Inflammatory macrophage (primary cell): ENCODE results near the gene GTF3C2.

Source experiments
- DNase-seq, 2 donors: peaks; one replicate each; pipeline ENCODE4 v3.0.0-alpha.2; 2020 to 2022
- total RNA-seq, 18 experiments: gene quantifications; one replicate each; lab custom pipeline; 2026; ENCODE audit warnings: mixed read lengths in 6 of 18, inconsistent platforms in 2 of 18; lab: John Stamatoyannopoulos, UW

Gene GTF3C2
- 21.0 to 93.0 (median 69.9) reads per million in 18 experiments for total RNA-seq

GRCh38 chr2:27356382-27357181, at the start of gene GTF3C2:
GTF3C2 (minus strand) TSS chr2:27356764; CDS start chr2:27343554, 13,210 bp downstream.
- DNase-seq = peak; percentile 97 to 98

GRCh38 chr2:27400348-27401135, 44.0 kb upstream of the GTF3C2 start:
- no peak for DNase-seq

DNA sequence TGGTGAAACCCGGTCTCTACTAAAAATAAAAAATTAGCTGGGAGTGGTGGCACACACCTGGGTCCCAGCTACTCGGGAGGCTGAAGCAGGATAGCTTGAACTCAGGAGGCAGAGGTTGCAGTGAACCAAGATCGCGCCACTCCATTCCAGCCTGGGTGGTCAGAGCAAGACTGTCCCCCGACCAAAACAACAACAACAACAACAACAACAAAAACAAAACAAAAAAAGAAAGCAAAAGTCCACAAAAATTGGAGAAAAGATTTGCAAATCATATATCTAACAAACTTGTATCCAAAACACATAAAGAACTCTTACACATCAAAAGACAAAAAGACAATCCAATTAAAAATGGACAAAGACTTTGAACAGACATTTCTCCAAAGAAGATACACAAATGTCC, 42.4 kb upstream of the GTF3C2 start:
- DNase-seq = no peak

GRCh38 chr2:27393225-27393624, 36.7 kb upstream of the GTF3C2 start:
- no peak for DNase-seq

GRCh38 chr2:27390822-27391679, 34.5 kb upstream of the GTF3C2 start:
- DNase-seq = no peak

GRCh38 chr2:27381577-27382181, 25.1 kb upstream of the GTF3C2 start:
- DNase-seq = no peak

DNA sequence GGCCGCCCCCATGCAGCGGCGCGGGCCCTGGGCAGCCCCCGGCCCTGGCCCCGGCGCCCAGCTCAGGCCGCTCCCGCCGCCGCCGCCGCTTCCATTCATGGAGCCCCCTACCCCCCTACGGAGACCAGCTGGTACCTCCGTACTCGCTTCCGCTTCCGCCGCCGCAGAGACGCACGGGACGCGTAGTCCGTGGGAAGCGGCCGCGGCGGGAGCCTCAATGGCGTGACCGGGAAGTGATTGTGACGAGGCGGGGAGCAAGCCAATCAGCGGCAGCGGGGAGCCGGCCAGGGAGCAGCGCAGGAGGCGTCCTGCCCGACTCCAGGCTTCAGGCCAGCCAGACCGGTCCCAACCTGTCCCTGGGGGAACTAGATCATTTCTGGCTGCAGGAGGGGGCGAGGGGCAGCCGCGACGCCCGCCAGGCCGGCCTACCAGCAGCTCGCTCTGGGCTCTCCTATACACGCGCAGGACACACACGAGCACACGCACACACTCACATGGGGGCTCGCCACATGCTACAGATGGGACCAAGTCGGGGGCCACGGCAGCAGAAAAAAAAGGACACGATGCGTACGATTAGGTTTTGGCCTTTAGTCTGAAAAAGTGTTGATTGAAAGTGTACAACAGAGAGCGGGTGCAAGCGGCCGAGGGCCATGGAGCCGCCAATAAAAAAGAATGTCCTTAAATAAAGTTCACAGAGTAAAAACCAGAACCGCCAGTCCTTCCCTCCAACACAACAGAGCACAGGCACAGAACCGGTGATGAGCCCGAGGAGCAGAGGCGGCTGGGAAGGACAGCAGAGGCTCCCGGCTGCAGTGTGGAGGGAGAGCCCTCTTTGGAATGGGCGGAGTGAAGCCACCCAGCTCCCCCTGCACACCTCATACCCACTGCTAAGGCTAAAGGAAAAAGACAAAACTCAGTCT, 24.3 kb upstream of the GTF3C2 start, which contains the start of gene ZNF513:
ZNF513 (minus strand) TSS at position 109 of the 920 bp plus-strand sequence. CDS start 208 bp downstream, outside the sequence.
- peak; percentile 96 to 98 for DNase-seq

- peak; percentile 23 to 70 for DNase-seq
These were observed 23.5 kb upstream of the GTF3C2 start for GRCh38 chr2:27379836-27380625.

DNA sequence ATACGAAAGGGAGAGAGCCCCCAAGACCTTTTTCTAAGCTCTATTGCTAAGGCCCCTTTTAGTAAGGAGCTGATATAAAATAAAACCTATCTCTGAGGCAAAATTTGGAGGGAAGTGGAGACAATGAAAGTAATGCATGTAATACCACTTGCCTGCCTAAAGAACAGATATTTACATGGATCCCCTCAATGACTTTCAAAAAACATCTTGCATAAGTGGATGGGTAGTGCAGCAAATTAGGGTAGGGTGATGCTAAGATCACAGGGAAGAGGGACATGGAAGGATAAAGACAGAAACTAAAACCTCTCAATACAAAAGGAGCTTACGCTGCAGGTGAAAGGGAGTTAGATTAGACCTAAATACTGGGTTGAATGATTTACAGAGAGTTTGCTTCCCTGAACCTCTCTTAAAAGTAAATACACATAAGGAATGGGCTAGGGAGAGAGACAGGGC, 22.8 kb upstream of the GTF3C2 start:
- DNase-seq = no peak

DNA sequence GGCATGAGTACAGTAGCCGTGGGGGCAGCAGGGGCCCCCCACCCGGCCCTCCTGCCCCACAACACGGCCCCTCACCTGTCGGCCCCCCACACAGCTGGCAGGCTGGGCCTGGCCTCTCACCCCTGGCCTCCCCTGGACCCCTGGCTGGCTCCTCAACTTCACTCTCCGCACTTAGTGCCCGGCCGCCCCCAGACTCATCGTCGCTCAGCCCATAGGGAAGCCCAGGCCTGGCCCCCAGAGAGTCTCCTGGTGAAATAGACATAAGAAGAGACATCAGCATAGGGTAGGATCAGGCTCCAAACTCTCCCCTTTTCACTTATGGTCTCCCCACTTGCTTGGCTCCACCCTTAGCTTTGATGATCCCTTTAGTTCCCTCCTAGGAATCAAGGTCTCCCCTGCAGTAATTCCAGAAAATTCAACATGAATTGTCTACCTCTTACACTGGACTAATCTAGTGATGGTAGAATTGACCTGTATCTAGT, 22.3 kb upstream of the GTF3C2 start:
- no peak for DNase-seq

GRCh38 chr2:27378096-27378808, 21.7 kb upstream of the GTF3C2 start:
- no peak for DNase-seq

DNA sequence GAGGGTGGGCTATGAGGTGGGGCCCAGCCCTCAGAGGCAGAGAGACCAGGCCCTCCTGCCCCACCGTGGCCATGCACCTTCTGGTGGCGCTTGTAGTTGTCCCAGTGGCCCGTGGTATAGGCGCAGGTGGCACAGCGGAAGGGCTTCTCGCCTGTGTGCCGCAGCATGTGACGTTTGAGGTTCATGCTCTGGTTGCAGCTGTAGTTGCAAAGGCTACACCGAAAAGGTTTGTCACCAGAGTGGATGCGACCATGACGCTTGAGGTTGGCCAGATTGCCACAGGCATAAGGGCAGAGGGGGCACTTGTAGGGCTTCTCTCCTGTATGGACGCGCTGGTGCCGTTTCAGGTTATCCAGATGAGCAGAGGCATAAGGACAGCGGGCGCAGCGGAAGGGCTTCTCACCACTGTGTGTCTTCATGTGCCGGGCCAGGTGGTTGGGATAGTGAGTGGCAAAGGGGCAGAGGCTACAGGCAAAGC, 21.1 kb upstream of the GTF3C2 start:
- DNase-seq = no peak

GRCh38 chr2:27376866-27377617, 20.5 kb upstream of the GTF3C2 start:
- no peak for DNase-seq

DNA sequence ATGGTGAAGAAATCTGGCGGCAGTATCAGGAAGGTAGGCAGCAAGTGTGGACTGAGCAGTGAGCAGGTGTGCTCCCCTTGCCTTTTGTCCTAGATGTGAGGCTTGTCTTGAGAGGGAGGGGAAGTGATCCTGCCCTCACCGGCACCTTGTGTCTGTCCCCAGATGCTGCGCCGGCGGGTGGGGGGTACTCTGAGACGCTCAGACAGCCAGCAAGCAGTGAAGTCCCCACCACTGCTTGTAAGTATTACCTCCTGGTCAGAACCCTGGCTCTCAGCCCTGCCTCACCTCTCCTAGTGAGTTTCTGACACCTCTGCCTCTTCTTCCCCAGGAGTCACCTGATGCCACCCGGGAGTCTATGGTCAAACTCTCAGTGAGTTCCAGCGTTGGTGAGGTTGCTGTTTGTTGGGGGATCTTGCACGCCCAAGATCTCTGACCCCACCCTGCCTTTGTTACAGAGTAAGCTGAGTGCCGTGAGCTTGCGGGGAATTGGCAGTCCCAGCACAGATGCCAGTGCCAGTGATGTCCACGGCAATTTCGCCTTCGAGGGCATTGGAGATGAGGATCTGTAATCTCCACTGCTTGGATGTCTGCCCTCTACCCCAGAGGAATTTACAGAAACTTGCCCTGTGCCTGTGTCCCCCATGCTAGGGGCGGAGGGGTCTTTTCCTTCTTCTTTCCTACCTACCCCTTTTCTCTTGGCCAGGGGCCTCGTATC, 19.7 kb upstream of the GTF3C2 start:
- DNase-seq = no peak

- no peak for DNase-seq
These were observed 19.0 kb upstream of the GTF3C2 start for GRCh38 chr2:27375513-27376099.

- DNase-seq = no peak
These were observed 17.0 kb upstream of the GTF3C2 start for GRCh38 chr2:27373567-27373966.

GRCh38 chr2:27372937-27373336, 16.4 kb upstream of the GTF3C2 start:
- DNase-seq = no peak
